SK-N-SH (cell line): Measurements from ENCODE around the gene MRPL23. TPM values are rescaled to one million over a fixed set of nuclear protein-coding genes. Genes with fewer than 3 reads are reported as not detected.
A peak's percentile ranks its signal among the peaks of the same experiment; 100 is the strongest.

Experiments
- CTCF ChIA-PET: fragments of 300-600, 350-600 bp; formaldehyde crosslinking; extraction: SDS; loops from one replicate; lab custom pipeline; 2021; lab: Yijun Ruan, JAX
- POLR2A ChIA-PET: fragments of 350-600 bp; sonication (Branson Sonifier 250); formaldehyde crosslinking; extraction: SDS; loops from one replicate; lab custom pipeline; 2020; ENCODE audit warnings: antibody characterized with exemption, inconsistent platforms; lab: Yijun Ruan, JAX
- DNase-seq: peaks from one replicate; pipeline ENCODE4 v3.0.0; 2012
- H2AFZ ChIP-seq: fragments of 200-600 bp; sonication (generic); 2 replicates; pipeline ENCODE4 v1.8.1; 2016; ENCODE audit warnings: antibody characterized with exemption, mild to moderate bottlenecking, low read depth
- H3F3A ChIP-seq: fragments of 200-600 bp; sonication (generic); replicated peaks from 2 replicates; pipeline ENCODE3; 2016; ENCODE audit warnings: antibody characterized with exemption, mild to moderate bottlenecking; ENCODE audit not compliant: insufficient read depth
- H3K27ac ChIP-seq, 2 experiments: fragments of 200-500 bp in 1 of 2; fragments of 200-600 bp in 1 of 2; sonication (Bioruptor generic) in 1 of 2; sonication (generic), shearing (Covaris generic) in 1 of 2; 2 replicates each; pipeline versions ENCODE4 v1.5.1 to v1.6.1; 2014 to 2016; ENCODE audit warnings: low read depth in 2 of 2, inconsistent platforms in 1 of 2, low read length in 1 of 2, mild to moderate bottlenecking in 1 of 2, mixed read lengths in 1 of 2
- H3K27me3 ChIP-seq: fragments of 200-600 bp; sonication (generic), shearing (Covaris generic); 2 replicates; pipeline ENCODE4 v1.6.1; 2016; ENCODE audit warnings: mixed run types; ENCODE audit not compliant: insufficient read depth
- H3K36me3 ChIP-seq, 2 experiments: fragments of 200-500 bp in 1 of 2; fragments of 200-600 bp in 1 of 2; sonication (Bioruptor generic) in 1 of 2; sonication (generic) in 1 of 2; replicated peaks in 1 of 2; 2 replicates each; pipeline versions ENCODE3 to v1.5.1; 2014 to 2016; ENCODE audit warnings: low read length in 1 of 2, mild to moderate bottlenecking in 1 of 2; ENCODE audit not compliant: insufficient read depth in 2 of 2, control insufficient read depth in 1 of 2
- H3K4me1 ChIP-seq, 2 experiments: fragments of 200-500 bp in 1 of 2; fragments of 200-600 bp in 1 of 2; sonication (Bioruptor generic) in 1 of 2; sonication (generic), shearing (Covaris generic) in 1 of 2; 2 replicates each; pipeline versions ENCODE4 v1.5.1 to v1.6.1; 2014 to 2016; ENCODE audit warnings: low read depth in 1 of 2, low read length in 1 of 2, mixed run types in 1 of 2; ENCODE audit not compliant: insufficient read depth in 2 of 2, control insufficient read depth in 1 of 2
- H3K4me2 ChIP-seq: fragments of 200-600 bp; sonication (generic), shearing (Covaris generic); 2 replicates; pipeline ENCODE4 v1.6.1; 2017; ENCODE audit warnings: mixed run types
- H3K4me3 ChIP-seq, 2 experiments: fragments of 200-500 bp in 1 of 2; fragments of 200-600 bp in 1 of 2; sonication (Bioruptor generic) in 1 of 2; sonication (generic), shearing (Covaris generic) in 1 of 2; 2 replicates each; pipeline versions ENCODE4 v1.5.1 to v1.8.1; 2014 to 2016; ENCODE audit warnings: low read depth in 2 of 2, inconsistent platforms in 1 of 2, low read length in 1 of 2, mild to moderate bottlenecking in 1 of 2, mixed read lengths in 1 of 2, moderate library complexity in 1 of 2
- H3K79me2 ChIP-seq: fragments of 200-600 bp; sonication (generic); 2 replicates; pipeline ENCODE4 v1.8.1; 2017; ENCODE audit warnings: mild to moderate bottlenecking; ENCODE audit not compliant: insufficient read depth
- H3K9ac ChIP-seq: fragments of 200-600 bp; sonication (generic); 2 replicates; pipeline ENCODE4 v1.6.1; 2017; ENCODE audit warnings: mixed run types
- H3K9me2 ChIP-seq: fragments of 200-600 bp; sonication (generic); 2 replicates; pipeline ENCODE4 v1.6.1; 2017; ENCODE audit warnings: mixed run types
- H3K9me3 ChIP-seq: fragments of 200-600 bp; sonication (generic); 2 replicates; pipeline ENCODE4 v1.6.1; 2017; ENCODE audit warnings: mixed run types, mild to moderate bottlenecking, moderate library complexity
- H4K20me1 ChIP-seq: fragments of 200-600 bp; sonication (generic); 2 replicates; pipeline ENCODE4 v1.6.1; 2017; ENCODE audit warnings: mild to moderate bottlenecking, mixed run types; ENCODE audit not compliant: insufficient read depth
- CHD2 ChIP-seq: fragments of 150-350 bp; IDR thresholded peaks from 2 replicates; pipeline ENCODE4 v1.6.1; 2018; ENCODE audit warnings: low read length; ENCODE audit not compliant: partially characterized antibody
- CTCF ChIP-seq: fragments of 200-600 bp; sonication (generic); IDR thresholded peaks from 2 replicates; pipeline ENCODE4 v1.6.1; 2017; ENCODE audit warnings: antibody characterized with exemption, mild to moderate bottlenecking, moderate library complexity
- EP300 ChIP-seq, 2 experiments: IDR thresholded peaks; 2 replicates each; pipeline versions ENCODE4 v1.4.0 to v1.6.1; 2012; ENCODE audit warnings: borderline replicate concordance in 1 of 2, low read depth in 1 of 2, low read length in 1 of 2
- EZH2phosphoT487 ChIP-seq: fragments of 200-600 bp; sonication (generic); IDR thresholded peaks from 2 replicates; pipeline ENCODE4 v1.6.1; 2017; ENCODE audit warnings: low read depth, mixed run types, mild to moderate bottlenecking, antibody characterized with exemption, moderate library complexity, borderline replicate concordance
- FOXJ3 ChIP-seq: sonication (generic); formaldehyde crosslinking; IDR thresholded peaks from 2 replicates; pipeline ENCODE4 v1.5.1; 2020; ENCODE audit warnings: mild to moderate bottlenecking, missing genetic modification reagents
- FOXM1 ChIP-seq: IDR thresholded peaks from 2 replicates; pipeline ENCODE4 v1.4.0; 2012; ENCODE audit warnings: low read depth, mild to moderate bottlenecking
- IRF3 ChIP-seq: fragments of 150-350 bp; IDR thresholded peaks from 2 replicates; pipeline ENCODE4 v1.6.1; 2016; ENCODE audit warnings: mild to moderate bottlenecking, low read depth, low read length
- JUND ChIP-seq: IDR thresholded peaks from 2 replicates; pipeline ENCODE4 v1.4.0; 2012
- NFIC ChIP-seq: IDR thresholded peaks from 2 replicates; pipeline ENCODE4 v1.4.0; 2012; ENCODE audit warnings: borderline replicate concordance
- POLR2AphosphoS5 ChIP-seq: IDR thresholded peaks from 2 replicates; pipeline ENCODE4 v1.6.1; 2012; ENCODE audit warnings: low read depth, low read length
- SIN3A ChIP-seq: IDR thresholded peaks from 2 replicates; pipeline ENCODE4 v1.6.1; 2012; ENCODE audit warnings: low read depth, mild to moderate bottlenecking, low read length, moderate library complexity, borderline replicate concordance
- TAF1 ChIP-seq: IDR thresholded peaks from 2 replicates; pipeline ENCODE4 v1.6.1; 2012; ENCODE audit warnings: low read depth, mild to moderate bottlenecking, low read length, moderate library complexity, borderline replicate concordance
- TEAD4 ChIP-seq: IDR thresholded peaks from 2 replicates; pipeline ENCODE4 v1.4.0; 2012; ENCODE audit warnings: mild to moderate bottlenecking, borderline replicate concordance; ENCODE audit not compliant: insufficient read depth
- YY1 ChIP-seq: IDR thresholded peaks from 2 replicates; pipeline ENCODE4 v1.4.0; 2012; ENCODE audit warnings: low read depth, mild to moderate bottlenecking
- WGBS: methylation state at CpG from one replicate; pipeline ENCODE4 v1.1.6; 2017; ENCODE audit warnings: low lambda C conversion rate; 5-methylcytosine and 5-hydroxymethylcytosine counted together
- polyA plus RNA-seq, 3 experiments: library from polyadenylated mRNA; depleted of rRNA; stranded (reverse); fragments of >200 nt; gene quantifications; 2 replicates each; pipeline ENCODE4 v1.2.3, GENCODE V29; 2012
- TF ChIP-seq, protein P1 (sequence below): fragments of 150-350 bp; IDR thresholded peaks from 2 replicates; pipeline ENCODE4 v1.6.1; 2017; ENCODE audit warnings: antibody characterized with exemption, low read length, low read depth, borderline replicate concordance
- TF ChIP-seq, protein P2 (sequence below): IDR thresholded peaks from 2 replicates; pipeline ENCODE4; 2012
- TF ChIP-seq, protein P3 (sequence below): IDR thresholded peaks from 2 replicates; pipeline ENCODE4 v1.6.1; 2012; ENCODE audit warnings: mild to moderate bottlenecking, low read depth, low read length, moderate library complexity

The MRPL23 gene
- polyA plus RNA-seq, 1 of the 3 experiments (the other 2 are of a cell fraction) = 264 TPM

- peaks cover 0 to 7% of the 10 kb centered on the region in 2 experiments; a peak in 1 of 4 replicates for H3K4me1 ChIP-seq
- H4K20me1 ChIP-seq = no peaks in the 10 kb centered on the region
- H3F3A ChIP-seq = no peaks in the 10 kb centered on the region
- ChIA-PET CTCF (interaction anchor here (1.4 to 1.5 kb wide), 2 partner anchors 49 to 238 kb away, joined by 3 to 5 read pairs; no protein-coding TSS in a partner anchor), POLR2A (no interaction called here)
- DNase-seq = peak; percentile 42
- no peak overlapping the region for H3K4me3 ChIP-seq
- H3K27me3 ChIP-seq = no peaks in the 10 kb centered on the region
- no peak overlapping the region for H3K9ac ChIP-seq
- no peaks in the 10 kb centered on the region for H3K36me3 ChIP-seq
- H3K9me3 ChIP-seq = no peaks in the 10 kb centered on the region
- H3K4me2 ChIP-seq = no peak overlapping the region
- H3K79me2 ChIP-seq = no peaks in the 10 kb centered on the region
- H2AFZ ChIP-seq = no peak overlapping the region
- 53% methylated on average over 18 of the region's 18 CpGs for WGBS
- no peak for TF ChIP-seq YY1
- TF ChIP-seq SIN3A = no peak
- TF ChIP-seq, protein P1, sequence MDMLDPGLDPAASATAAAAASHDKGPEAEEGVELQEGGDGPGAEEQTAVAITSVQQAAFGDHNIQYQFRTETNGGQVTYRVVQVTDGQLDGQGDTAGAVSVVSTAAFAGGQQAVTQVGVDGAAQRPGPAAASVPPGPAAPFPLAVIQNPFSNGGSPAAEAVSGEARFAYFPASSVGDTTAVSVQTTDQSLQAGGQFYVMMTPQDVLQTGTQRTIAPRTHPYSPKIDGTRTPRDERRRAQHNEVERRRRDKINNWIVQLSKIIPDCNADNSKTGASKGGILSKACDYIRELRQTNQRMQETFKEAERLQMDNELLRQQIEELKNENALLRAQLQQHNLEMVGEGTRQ = no peak
- TF ChIP-seq POLR2AphosphoS5 = no peak
- TF ChIP-seq TEAD4 = no peak
- TF ChIP-seq, protein P2, sequence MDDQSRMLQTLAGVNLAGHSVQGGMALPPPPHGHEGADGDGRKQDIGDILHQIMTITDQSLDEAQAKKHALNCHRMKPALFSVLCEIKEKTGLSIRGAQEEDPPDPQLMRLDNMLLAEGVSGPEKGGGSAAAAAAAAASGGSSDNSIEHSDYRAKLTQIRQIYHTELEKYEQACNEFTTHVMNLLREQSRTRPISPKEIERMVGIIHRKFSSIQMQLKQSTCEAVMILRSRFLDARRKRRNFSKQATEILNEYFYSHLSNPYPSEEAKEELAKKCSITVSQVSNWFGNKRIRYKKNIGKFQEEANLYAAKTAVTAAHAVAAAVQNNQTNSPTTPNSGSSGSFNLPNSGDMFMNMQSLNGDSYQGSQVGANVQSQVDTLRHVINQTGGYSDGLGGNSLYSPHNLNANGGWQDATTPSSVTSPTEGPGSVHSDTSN = no peak
- no peak for TF ChIP-seq CTCF
- no peak for TF ChIP-seq FOXM1
- TF ChIP-seq CHD2 = no peak
- no peak for TF ChIP-seq TAF1
- TF ChIP-seq JUND = no peak
- TF ChIP-seq IRF3 = no peak
- TF ChIP-seq EP300 (IDR thresholded peaks at IDR 0.05; ENCODE audit: borderline replicate concordance in 1 of 2, low read depth in 1 of 2, low read length in 1 of 2) = no peak
- TF ChIP-seq NFIC = no peak
- TF ChIP-seq, protein P3, sequence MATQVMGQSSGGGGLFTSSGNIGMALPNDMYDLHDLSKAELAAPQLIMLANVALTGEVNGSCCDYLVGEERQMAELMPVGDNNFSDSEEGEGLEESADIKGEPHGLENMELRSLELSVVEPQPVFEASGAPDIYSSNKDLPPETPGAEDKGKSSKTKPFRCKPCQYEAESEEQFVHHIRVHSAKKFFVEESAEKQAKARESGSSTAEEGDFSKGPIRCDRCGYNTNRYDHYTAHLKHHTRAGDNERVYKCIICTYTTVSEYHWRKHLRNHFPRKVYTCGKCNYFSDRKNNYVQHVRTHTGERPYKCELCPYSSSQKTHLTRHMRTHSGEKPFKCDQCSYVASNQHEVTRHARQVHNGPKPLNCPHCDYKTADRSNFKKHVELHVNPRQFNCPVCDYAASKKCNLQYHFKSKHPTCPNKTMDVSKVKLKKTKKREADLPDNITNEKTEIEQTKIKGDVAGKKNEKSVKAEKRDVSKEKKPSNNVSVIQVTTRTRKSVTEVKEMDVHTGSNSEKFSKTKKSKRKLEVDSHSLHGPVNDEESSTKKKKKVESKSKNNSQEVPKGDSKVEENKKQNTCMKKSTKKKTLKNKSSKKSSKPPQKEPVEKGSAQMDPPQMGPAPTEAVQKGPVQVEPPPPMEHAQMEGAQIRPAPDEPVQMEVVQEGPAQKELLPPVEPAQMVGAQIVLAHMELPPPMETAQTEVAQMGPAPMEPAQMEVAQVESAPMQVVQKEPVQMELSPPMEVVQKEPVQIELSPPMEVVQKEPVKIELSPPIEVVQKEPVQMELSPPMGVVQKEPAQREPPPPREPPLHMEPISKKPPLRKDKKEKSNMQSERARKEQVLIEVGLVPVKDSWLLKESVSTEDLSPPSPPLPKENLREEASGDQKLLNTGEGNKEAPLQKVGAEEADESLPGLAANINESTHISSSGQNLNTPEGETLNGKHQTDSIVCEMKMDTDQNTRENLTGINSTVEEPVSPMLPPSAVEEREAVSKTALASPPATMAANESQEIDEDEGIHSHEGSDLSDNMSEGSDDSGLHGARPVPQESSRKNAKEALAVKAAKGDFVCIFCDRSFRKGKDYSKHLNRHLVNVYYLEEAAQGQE = no peak
- no peak for TF ChIP-seq EZH2phosphoT487
- no peak for TF ChIP-seq FOXJ3
- H3K9me2 ChIP-seq = no peaks in the 10 kb centered on the region
- H3K27ac ChIP-seq = no peak overlapping the region
These were observed 15.6 kb upstream of the MRPL23 start for GRCh38 chr11:1931341-1932104.
